HCT116 (cell line): ENCODE measurements around the gene ZNF79. TPM values are rescaled to one million over a fixed set of nuclear protein-coding genes. Genes with fewer than 3 reads are reported as not detected.

Experiments
- ATAC-seq: fragments of 200-7000 bp; cut with Tn5 transposase; 2 replicates; pipeline ENCODE4 v1.9.1; 2020; ENCODE audit warnings: mild to moderate bottlenecking, moderate library complexity
- BruUV-seq: library from RNA; stranded (reverse); fragments of 400-500 nt; replicated peaks from 2 replicates; lab custom pipeline; 2021; lab: Mats Ljungman, UMichigan
- CTCF ChIA-PET: fragments of 300-600 bp; sonication (Branson Sonifier 250); formaldehyde crosslinking; loops from one replicate; lab custom pipeline; 2021; ENCODE audit warnings: antibody characterized with exemption; lab: Charles Lee
- POLR2A ChIA-PET: fragments of 300-600, 350-600 bp; sonication (Branson Sonifier 250); formaldehyde crosslinking; loops from one replicate; lab custom pipeline; 2021; ENCODE audit warnings: antibody characterized with exemption; lab: Charles Lee
- RAD21 ChIA-PET, 2 experiments: fragments of 300-600 bp; sonication (Branson Sonifier 250); formaldehyde crosslinking; loops; one replicate each; lab custom pipeline; 2023; ENCODE audit warnings: low total read pairs in 2 of 2; ENCODE audit not compliant: uncharacterized antibody in 2 of 2, unreplicated experiment in 2 of 2, low non-redundant PET in 1 of 2; lab: Charles Lee
- DNase-seq: peaks from one replicate; pipeline ENCODE4 v3.0.0-alpha.2; 2010; ENCODE audit warnings: low read depth, low spot score
- H2AFZ ChIP-seq: fragments of 200-600 bp; shearing (Covaris generic), sonication (generic); 2 replicates; pipeline ENCODE4 v1.6.1; 2017; ENCODE audit warnings: low read depth, mixed run types, mixed read lengths, antibody characterized with exemption, low read length; ENCODE audit not compliant: poor library complexity, severe bottlenecking
- H3K27ac ChIP-seq: 2 replicates; pipeline ENCODE4 v1.5.1; 2012; ENCODE audit warnings: low read depth, low read length
- H3K27me3 ChIP-seq: fragments of 200-600 bp; sonication (generic); 2 replicates; pipeline ENCODE4 v1.6.1; 2016; ENCODE audit warnings: mixed run types, low read length, mixed read lengths; ENCODE audit not compliant: insufficient read depth
- H3K36me3 ChIP-seq, 2 experiments: fragments of 200-500 bp in 1 of 2; fragments of 200-600 bp in 1 of 2; sonication (Bioruptor generic) in 1 of 2; sonication (generic) in 1 of 2; 2 replicates each; pipeline versions ENCODE4 v1.5.1 to v1.6.1; 2014 to 2016; ENCODE audit warnings: low read length in 2 of 2, inconsistent platforms in 1 of 2, mixed read lengths in 1 of 2, mixed run types in 1 of 2; ENCODE audit not compliant: insufficient read depth in 2 of 2, control insufficient read depth in 1 of 2
- H3K4me1 ChIP-seq, 2 experiments: fragments of 200-600 bp in 1 of 2; sonication (generic) in 1 of 2; 2 replicates each; pipeline versions ENCODE4 v1.5.1 to v1.6.1; 2012 to 2017; ENCODE audit warnings: low read length in 2 of 2, inconsistent platforms in 1 of 2, mild to moderate bottlenecking in 1 of 2, mixed read lengths in 1 of 2, mixed run types in 1 of 2, moderate library complexity in 1 of 2; ENCODE audit not compliant: insufficient read depth in 2 of 2, control insufficient read depth in 1 of 2
- H3K4me2 ChIP-seq: fragments of 200-600 bp; sonication (generic); 2 replicates; pipeline ENCODE4 v1.6.1; 2017; ENCODE audit warnings: mixed run types, low read length, mixed read lengths
- H3K4me3 ChIP-seq, 2 experiments: fragments of 200-600 bp in 1 of 2; sonication (generic) in 1 of 2; replicated peaks in 1 of 2; 2 replicates each; pipeline ENCODE4 v1.5.1; 2011 to 2016; ENCODE audit warnings: low read length in 2 of 2, control low read depth in 1 of 2, low read depth in 1 of 2, mild to moderate bottlenecking in 1 of 2, mixed read lengths in 1 of 2, mixed run types in 1 of 2
- H3K79me2 ChIP-seq: fragments of 200-600 bp; sonication (generic); 2 replicates; pipeline ENCODE4 v1.6.1; 2017; ENCODE audit warnings: mild to moderate bottlenecking, mixed run types, low read length, moderate library complexity, mixed read lengths; ENCODE audit not compliant: insufficient read depth
- H3K9ac ChIP-seq: fragments of 200-600 bp; sonication (generic); 2 replicates; pipeline ENCODE4 v1.6.1; 2016; ENCODE audit warnings: low read length, mixed read lengths
- H3K9me2 ChIP-seq: fragments of 200-600 bp; sonication (generic), shearing (Covaris generic); 2 replicates; pipeline ENCODE4 v1.6.1; 2017; ENCODE audit warnings: mixed run types, mild to moderate bottlenecking, moderate library complexity; ENCODE audit not compliant: insufficient read depth
- H3K9me3 ChIP-seq, 2 experiments: fragments of 200-500 bp in 1 of 2; fragments of 200-600 bp in 1 of 2; sonication (Bioruptor generic) in 1 of 2; sonication (generic) in 1 of 2; 2 replicates each; pipeline ENCODE4 v1.6.1; 2014 to 2017; ENCODE audit warnings: low read length in 2 of 2, mixed read lengths in 2 of 2, inconsistent platforms in 1 of 2, low read depth in 1 of 2, mild to moderate bottlenecking in 1 of 2, mixed run types in 1 of 2, moderate library complexity in 1 of 2; ENCODE audit not compliant: control insufficient read depth in 1 of 2, insufficient read depth in 1 of 2
- H4K20me1 ChIP-seq: fragments of 200-600 bp; sonication (generic), shearing (Covaris generic); 2 replicates; pipeline ENCODE4 v1.6.1; 2017; ENCODE audit warnings: mixed run types, mild to moderate bottlenecking, moderate library complexity; ENCODE audit not compliant: insufficient read depth
- ELF1 ChIP-seq: IDR thresholded peaks from 2 replicates; pipeline ENCODE4 v1.6.1; 2012; ENCODE audit warnings: low read depth, borderline replicate concordance
- EZH2 ChIP-seq: fragments of 200-600 bp; sonication (generic); IDR thresholded peaks from 2 replicates; pipeline ENCODE4 v1.6.1; 2017; ENCODE audit warnings: antibody characterized with exemption, mixed run types
- FOSL1 ChIP-seq: IDR thresholded peaks from 2 replicates; pipeline ENCODE4 v1.6.1; 2012; ENCODE audit warnings: low read depth
- POLR2A ChIP-seq: IDR thresholded peaks from 2 replicates; pipeline ENCODE4 v1.7.0; 2011; ENCODE audit warnings: borderline replicate concordance; ENCODE audit not compliant: insufficient read depth, insufficient read length; ENCODE audit errors: extremely low read depth
- POLR2AphosphoS5 ChIP-seq: IDR thresholded peaks from 2 replicates; pipeline ENCODE4 v1.6.1; 2011; ENCODE audit warnings: mild to moderate bottlenecking, low read depth, low read length, moderate library complexity
- SRF ChIP-seq: IDR thresholded peaks from 2 replicates; pipeline ENCODE4 v1.6.1; 2012; ENCODE audit warnings: low read depth
- TCF7L2 ChIP-seq: IDR thresholded peaks from 2 replicates; pipeline ENCODE4 v1.7.0; 2011; ENCODE audit warnings: borderline replicate concordance, inconsistent platforms; ENCODE audit not compliant: insufficient read depth, insufficient read length; ENCODE audit errors: extremely low read depth
- YY1 ChIP-seq: IDR thresholded peaks from 2 replicates; pipeline ENCODE4 v1.6.1; 2011; ENCODE audit warnings: low read length, low read depth, moderate library complexity, mild to moderate bottlenecking; ENCODE audit not compliant: insufficient replicate concordance; ENCODE audit errors: extremely low read depth
- intact Hi-C: fragments of 100-400 bp; cut with micrococcal nuclease; formaldehyde crosslinking; loops from 2 replicates; pipeline ENCODE4 v1.10.0; 2022
- total RNA-seq: library from RNA; stranded (reverse); gene quantifications from one replicate; pipeline ENCODE4 v1.2.1, GENCODE V29; 2021; ENCODE audit not compliant: unreplicated experiment

The ZNF79 gene
- total RNA-seq, 1 experiment from 2014 or later: 5.3 TPM

DNA sequence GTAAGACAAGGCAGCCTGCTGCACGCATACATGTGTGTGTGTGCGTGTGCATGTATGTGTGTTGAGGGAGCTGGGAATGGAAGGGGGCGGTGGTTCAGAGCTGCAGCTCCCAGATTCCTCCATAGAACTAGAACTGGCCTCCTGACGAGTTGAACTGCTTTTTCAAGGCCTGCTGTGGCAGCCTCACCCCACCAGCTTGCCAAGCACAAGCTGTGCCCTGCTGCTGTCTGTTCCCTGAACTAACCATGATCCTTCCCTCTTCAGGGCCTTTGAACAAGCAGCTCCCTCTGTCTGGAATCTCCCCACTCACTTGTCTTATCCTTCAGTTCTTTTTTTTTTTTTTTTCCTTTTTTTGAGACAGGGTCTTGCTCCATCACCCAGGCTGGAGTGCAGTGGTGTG lies 49.8 kb downstream of the ZNF79 start:
- Histone ChIP-seq H3K36me3 (peaks cover 0 to under 1% of the 10 kb centered on the region in 2 experiments; a peak in 1 of 4 replicates), H2AFZ (no peak overlapping the region), H3K27me3 (no peaks in the 10 kb centered on the region), H3K4me3 (no peak overlapping the region), H3K4me1 (no peaks in the 10 kb centered on the region), H3K9me3 (no peaks in the 10 kb centered on the region), H4K20me1 (no peaks in the 10 kb centered on the region), H3K9me2 (no peaks in the 10 kb centered on the region), H3K27ac (no peak overlapping the region), H3K79me2 (no peaks in the 10 kb centered on the region), H3K9ac (no peak overlapping the region), H3K4me2 (no peak overlapping the region)
- ATAC-seq (no peak), DNase-seq (no peak)
- POLR2A ChIA-PET: no interaction called here
- CTCF ChIA-PET: no interaction called here
- TF ChIP-seq POLR2A (no peak), FOSL1 (no peak), SRF (no peak), YY1 (no peak)
- no TSS peak for BruUV-seq
- intact Hi-C loops: no loop called here
- RAD21 ChIA-PET: interaction anchor here in 1 of 2 experiments (0.7 kb wide), 1 partner anchor 263 kb away, joined by 3 read pairs; no protein-coding TSS in a partner anchor

GRCh38 chr9:127474592-127474991 lies 50.4 kb downstream of the ZNF79 start:
- ChIA-PET CTCF (no interaction called here), RAD21 (interaction anchor here in 1 of 2 experiments (0.7 kb wide), 1 partner anchor 263 kb away, joined by 3 read pairs; no protein-coding TSS in a partner anchor), POLR2A (no interaction called here)
- no peak for DNase-seq
- H3K27me3 ChIP-seq: no peaks in the 10 kb centered on the region
- intact Hi-C loops: no loop called here
- no peak overlapping the region for H3K4me3 ChIP-seq
- H3K4me1 ChIP-seq: no peaks in the 10 kb centered on the region
- H4K20me1 ChIP-seq: no peaks in the 10 kb centered on the region
- BruUV-seq: no TSS peak
- no peak overlapping the region for H3K9ac ChIP-seq
- no peak overlapping the region for H2AFZ ChIP-seq
- no peaks in the 10 kb centered on the region for H3K79me2 ChIP-seq
- ATAC-seq: no peak
- TF ChIP-seq TCF7L2 (no peak), EZH2 (no peak), ELF1 (no peak), POLR2AphosphoS5 (no peak)
- H3K9me2 ChIP-seq: no peaks in the 10 kb centered on the region
- H3K9me3 ChIP-seq: no peaks in the 10 kb centered on the region
- H3K27ac ChIP-seq: no peak overlapping the region
- peaks cover 4 to 5% of the 10 kb centered on the region in 2 experiments; a peak in 1 of 4 replicates for H3K36me3 ChIP-seq
- H3K4me2 ChIP-seq: no peak overlapping the region
